Inflammatory macrophage treated with lipopolysaccharide for 4 hours (primary cell): ENCODE results near the gene ZEB2.

Experiments used
- DNase-seq: peaks from one replicate; pipeline ENCODE4 v3.0.0-alpha.2; 2020

The ZEB2 gene

GRCh38 chr2:144493027-144493809, 26.7 kb downstream of the ZEB2 start:
- DNase-seq: peak; percentile 87

- DNase-seq: no peak
Observed at GRCh38 chr2:144490857-144491256, 29.1 kb downstream of the ZEB2 start.

DNA sequence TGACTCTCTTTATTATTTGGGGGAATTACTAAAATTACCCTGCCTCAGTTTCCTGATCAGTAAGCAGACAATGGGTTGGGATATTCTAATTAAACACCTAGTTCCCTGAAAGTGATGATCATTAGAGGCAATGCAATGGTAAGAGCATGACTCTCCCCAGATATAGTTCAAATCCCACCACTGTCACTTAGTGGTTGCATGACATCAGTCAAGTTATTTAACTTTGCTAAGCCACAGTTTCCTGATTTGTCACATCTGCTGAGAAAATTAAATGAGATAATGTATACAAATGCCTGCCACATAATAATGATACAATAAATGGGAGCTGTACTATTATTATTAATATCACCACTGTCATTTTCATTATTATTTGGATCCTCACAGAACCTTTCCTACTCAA, 29.9 kb downstream of the ZEB2 start:
- DNase-seq: peak; percentile 70

GRCh38 chr2:144489315-144489916, 30.5 kb downstream of the ZEB2 start:
- no peak for DNase-seq

GRCh38 chr2:144484201-144484948, 35.5 kb downstream of the ZEB2 start:
- no peak for DNase-seq

DNA sequence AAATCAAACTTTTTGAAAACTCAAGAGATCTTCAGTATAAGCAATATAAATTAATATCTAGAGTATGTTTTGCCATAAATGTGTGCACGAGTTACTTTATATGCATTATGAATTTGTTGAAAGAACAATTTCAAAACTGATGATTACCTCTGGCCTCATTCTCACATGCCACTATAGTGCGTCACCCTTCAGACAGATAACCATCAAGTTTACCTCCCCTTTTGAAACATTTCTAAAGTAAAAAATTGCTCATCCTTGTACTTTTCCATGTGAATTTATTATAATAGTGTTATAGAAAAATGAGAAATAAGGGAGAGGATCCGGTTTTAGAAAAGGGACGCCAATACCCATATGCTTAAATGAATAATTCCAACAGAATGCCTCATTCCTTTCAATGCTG, 38.3 kb downstream of the ZEB2 start:
- no peak for DNase-seq

DNA sequence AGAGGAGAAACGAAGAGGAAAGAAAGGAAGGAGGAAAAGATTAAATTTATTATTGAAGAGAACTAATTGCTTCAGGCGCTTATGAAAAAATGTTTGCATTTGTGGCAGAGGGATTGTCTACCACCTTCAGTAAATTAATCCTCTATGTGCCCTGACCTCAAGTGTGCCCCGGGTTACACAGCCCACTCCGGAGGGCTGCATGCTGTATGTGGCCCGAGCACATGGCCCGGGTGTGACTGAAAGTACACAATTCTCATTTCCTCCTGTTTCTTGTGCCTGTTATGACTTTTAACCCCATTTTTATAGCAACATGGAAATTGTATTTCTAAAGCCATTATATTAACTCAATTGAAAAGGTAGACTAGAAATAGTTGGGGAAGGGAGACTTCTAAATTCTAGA, 38.8 kb downstream of the ZEB2 start:
- DNase-seq: no peak

DNA sequence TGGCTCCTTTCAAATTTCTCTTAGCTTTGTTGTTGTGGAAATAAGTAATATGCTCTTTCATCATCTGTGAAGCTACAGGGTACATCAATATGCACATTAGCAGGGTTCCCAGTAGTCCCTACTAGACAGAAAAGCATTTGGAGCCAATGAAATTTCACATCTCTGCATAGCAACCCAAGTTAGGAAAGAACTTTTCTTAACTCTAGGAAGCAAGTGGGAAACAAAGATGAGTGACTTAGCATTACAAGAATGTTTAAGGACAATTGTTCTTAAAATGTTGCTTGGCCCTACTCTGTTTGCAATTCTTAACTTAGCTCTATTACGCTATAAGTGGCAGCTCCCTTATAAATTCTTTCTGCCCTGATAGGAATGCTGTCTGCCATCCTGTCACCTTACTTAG, 39.6 kb downstream of the ZEB2 start:
- no peak for DNase-seq

DNA sequence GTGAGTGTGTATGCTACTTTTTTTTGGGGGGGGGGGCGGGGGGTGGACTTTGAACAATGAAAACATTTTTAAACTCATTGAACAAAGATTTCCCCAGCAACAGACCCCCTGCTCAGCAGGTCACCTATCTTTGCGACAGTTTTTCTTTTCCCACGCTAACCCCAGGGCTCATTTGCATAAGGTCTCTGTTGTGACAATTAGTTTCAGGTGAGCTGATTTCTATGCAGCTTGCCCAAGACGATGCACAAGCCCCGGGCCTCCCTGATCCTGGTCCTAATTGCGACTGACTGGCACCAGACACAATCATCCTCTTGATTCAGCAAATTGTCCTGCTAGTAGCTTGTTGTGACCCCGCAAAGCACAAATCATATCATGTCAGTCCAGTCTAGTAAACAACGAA, 40.3 kb downstream of the ZEB2 start:
- DNase-seq: no peak

GRCh38 chr2:144479138-144479537, 40.8 kb downstream of the ZEB2 start:
- no peak for DNase-seq

- DNase-seq: no peak
Observed at GRCh38 chr2:144477957-144478311, 42.0 kb downstream of the ZEB2 start.

GRCh38 chr2:144477281-144477956, 42.5 kb downstream of the ZEB2 start:
- no peak for DNase-seq

- no peak for DNase-seq
Observed at GRCh38 chr2:144476682-144477081, 43.2 kb downstream of the ZEB2 start.

- DNase-seq: no peak
Observed at GRCh38 chr2:144475569-144476275, 44.2 kb downstream of the ZEB2 start.

DNA sequence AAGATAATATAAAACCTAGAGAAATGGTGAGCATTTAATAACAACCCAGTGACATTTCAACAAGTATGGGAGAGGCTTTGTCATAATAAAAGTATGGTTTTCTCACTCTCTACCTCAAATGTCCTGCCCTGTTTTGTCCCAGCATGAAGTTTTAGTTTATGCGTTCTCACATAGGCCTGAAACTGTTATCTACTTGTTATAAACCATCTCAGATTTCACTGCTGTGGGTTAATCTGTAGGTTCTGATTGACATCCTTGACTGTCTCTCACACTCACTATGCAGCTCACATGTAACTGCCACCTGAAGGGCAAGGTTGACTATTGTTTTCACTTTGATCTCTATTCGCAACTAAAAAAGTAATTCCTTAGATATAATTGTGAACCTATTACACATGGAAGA, 44.9 kb downstream of the ZEB2 start:
- no peak for DNase-seq

DNA sequence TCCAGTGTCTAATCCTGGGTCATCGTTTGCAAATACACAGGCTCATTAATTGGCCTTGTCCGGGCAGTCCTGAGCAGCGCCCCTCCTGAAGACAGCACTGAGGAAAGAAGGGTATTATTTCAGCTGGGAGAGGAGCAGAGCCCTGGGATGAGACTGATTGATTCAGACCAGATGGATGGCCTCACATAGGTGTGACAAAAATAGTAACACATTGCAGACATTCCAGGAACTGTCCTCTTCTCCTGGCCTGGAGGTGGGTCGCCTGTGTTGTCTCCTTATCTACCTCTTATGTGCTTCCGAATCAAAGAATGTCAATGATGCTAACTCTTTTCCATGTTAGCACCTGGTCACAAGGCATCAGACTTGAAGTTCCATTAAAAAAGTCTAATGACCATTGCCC, 45.9 kb downstream of the ZEB2 start:
- no peak for DNase-seq

DNA sequence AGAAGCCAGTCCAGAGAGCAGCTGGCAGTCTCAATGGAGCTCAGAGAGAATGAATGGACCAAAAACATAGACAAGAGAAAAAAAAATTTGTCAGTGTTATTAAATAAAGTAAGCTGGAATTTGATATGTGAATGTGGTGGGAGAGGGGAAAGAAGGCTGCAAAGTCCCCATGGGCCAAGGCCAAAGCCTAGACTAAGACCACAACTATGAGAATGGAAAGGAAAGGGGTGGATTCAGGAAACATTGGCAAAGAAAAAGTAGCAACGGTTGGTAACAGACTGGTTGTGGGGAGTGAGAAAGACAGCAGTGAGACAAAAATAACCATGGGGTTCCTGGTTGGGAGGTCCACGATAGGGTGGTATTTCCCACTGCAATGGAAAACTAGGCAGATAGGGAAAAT, 47.0 kb downstream of the ZEB2 start:
- DNase-seq: no peak

DNA sequence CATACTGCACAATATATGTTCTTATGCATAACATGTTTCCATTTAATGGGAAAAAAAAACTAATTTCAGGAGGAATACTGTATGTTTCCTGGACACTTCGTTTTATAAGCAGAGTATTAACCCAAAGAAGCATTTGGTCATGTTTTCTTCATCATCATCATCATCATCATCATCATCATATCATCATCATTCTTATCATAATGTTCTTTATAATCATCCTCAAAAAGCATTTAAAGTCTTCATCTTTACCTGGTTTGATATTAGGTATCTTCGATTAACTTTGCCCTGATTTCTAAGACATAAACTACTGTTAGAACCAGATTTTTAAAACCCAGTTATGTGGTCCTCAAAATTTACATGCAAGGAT, 47.9 kb downstream of the ZEB2 start:
- DNase-seq: no peak

- DNase-seq: no peak
Observed at GRCh38 chr2:144471305-144472045, 48.4 kb downstream of the ZEB2 start.

DNA sequence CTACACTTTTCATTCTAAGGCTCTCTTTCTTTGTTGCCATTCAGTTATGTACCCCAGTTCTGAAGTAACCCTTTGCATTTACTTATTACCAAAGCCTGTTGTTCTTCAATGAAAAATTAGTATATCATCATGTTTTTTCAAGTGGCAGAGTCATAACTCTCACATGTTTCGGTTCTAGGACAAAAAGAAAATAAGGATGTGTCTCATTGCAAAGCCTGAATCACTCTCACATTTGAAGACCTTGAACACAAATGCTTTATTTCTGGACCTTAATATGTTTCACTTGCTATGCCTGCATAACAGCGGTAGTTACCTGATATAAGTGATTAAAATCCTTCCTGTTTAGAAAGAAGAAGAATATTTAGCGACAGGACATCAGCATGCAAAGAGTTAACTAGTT, 49.1 kb downstream of the ZEB2 start:
- DNase-seq: peak; percentile 30

- DNase-seq: no peak
Observed at GRCh38 chr2:144470334-144470733, 49.6 kb downstream of the ZEB2 start.

DNA sequence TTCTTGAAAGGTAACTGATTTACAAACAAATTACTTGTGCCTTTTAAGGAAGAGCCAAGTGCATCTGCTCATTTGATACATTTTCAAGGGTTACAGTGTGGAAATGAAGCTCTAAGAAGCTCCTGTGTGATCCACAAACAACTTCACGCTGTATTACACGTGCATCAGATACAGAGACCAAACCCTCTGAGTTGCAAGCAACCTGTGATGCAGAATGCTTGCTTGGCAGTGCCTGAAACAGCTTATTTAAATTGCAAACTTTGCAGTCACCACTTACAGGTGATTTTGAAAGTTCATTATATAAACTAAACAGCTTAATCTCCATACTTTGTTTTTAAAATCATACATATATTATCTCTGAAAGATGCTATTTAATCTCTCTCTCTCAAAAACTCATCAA, 50.1 kb downstream of the ZEB2 start:
- no peak for DNase-seq
